Activated CD4-positive, alpha-beta T cell treated with anti-CD3 and anti-CD28 coated beads, Interleukin-2, amount 10 ng/mL, durations not matched to agents 7 days and 5 days (primary cell): ENCODE results near the gene DMRT2. TPM values are rescaled to one million over a fixed set of nuclear protein-coding genes. Genes with fewer than 3 reads are reported as not detected.

Experiments
- CTCF ChIA-PET: fragments of 350-600 bp; sonication (Branson Sonifier 250); formaldehyde crosslinking; loops from one replicate; lab custom pipeline; 2021; ENCODE audit warnings: antibody characterized with exemption; lab: Charles Lee
- POLR2A ChIA-PET: fragments of 350-600 bp; sonication (Branson Sonifier 250); formaldehyde crosslinking; loops from one replicate; lab custom pipeline; 2021; ENCODE audit warnings: antibody characterized with exemption; lab: Charles Lee
- DNase-seq: peaks from one replicate; pipeline ENCODE4 v3.0.0-alpha.2; 2020
- H3K27ac Mint-ChIP-seq: one replicate; pipeline ENCODE4 v1.8.0; 2021; ENCODE audit warnings: mild to moderate bottlenecking, moderate library complexity, mixed read lengths
- H3K27me3 Mint-ChIP-seq: one replicate; pipeline ENCODE4 v1.8.0; 2021; ENCODE audit warnings: mixed read lengths
- H3K36me3 Mint-ChIP-seq: one replicate; pipeline ENCODE4 v1.8.0; 2021; ENCODE audit warnings: low read depth, mixed read lengths
- H3K4me1 Mint-ChIP-seq: one replicate; pipeline ENCODE4 v1.8.0; 2021; ENCODE audit warnings: mixed read lengths
- H3K4me3 Mint-ChIP-seq: one replicate; pipeline ENCODE4 v1.8.0; 2021; ENCODE audit warnings: mild to moderate bottlenecking, moderate library complexity, mixed read lengths
- H3K9me3 Mint-ChIP-seq: one replicate; pipeline ENCODE4 v1.8.0; 2021; ENCODE audit warnings: mixed read lengths
- total RNA-seq, 2 experiments: library from RNA; stranded (reverse); gene quantifications; one replicate each; pipeline ENCODE4 v1.2.3, GENCODE V29; 2021

DMRT2 gene
- total RNA-seq, 2 experiments from 2014 or later, result not detected

GRCh38 chr9:1083325-1083913 is 33.3 kb downstream of the DMRT2 start:
- no peak for DNase-seq
- H3K4me3 Mint-ChIP-seq, result no peak overlapping the region
- H3K27ac Mint-ChIP-seq, result no peak overlapping the region
- peaks cover 10% of the 10 kb centered on the region for H3K27me3 Mint-ChIP-seq
- no peaks in the 10 kb centered on the region for H3K9me3 Mint-ChIP-seq
- H3K4me1 Mint-ChIP-seq, result no peaks in the 10 kb centered on the region
- CTCF ChIA-PET, result no interaction called here
- no peaks in the 10 kb centered on the region for H3K36me3 Mint-ChIP-seq
- POLR2A ChIA-PET, result no interaction called here

GRCh38 chr9:1085086-1085485 is 34.9 kb downstream of the DMRT2 start:
- no peaks in the 10 kb centered on the region for H3K36me3 Mint-ChIP-seq
- no peaks in the 10 kb centered on the region for H3K4me1 Mint-ChIP-seq
- POLR2A ChIA-PET, result no interaction called here
- CTCF ChIA-PET, result no interaction called here
- no peaks in the 10 kb centered on the region for H3K9me3 Mint-ChIP-seq
- no peak overlapping the region for H3K4me3 Mint-ChIP-seq
- peaks cover 16% of the 10 kb centered on the region for H3K27me3 Mint-ChIP-seq
- DNase-seq, result no peak
- no peak overlapping the region for H3K27ac Mint-ChIP-seq

- POLR2A ChIA-PET, result no interaction called here
- no peaks in the 10 kb centered on the region for H3K4me1 Mint-ChIP-seq
- no peak overlapping the region for H3K4me3 Mint-ChIP-seq
- CTCF ChIA-PET, result no interaction called here
- H3K27me3 Mint-ChIP-seq, result peaks cover 17% of the 10 kb centered on the region
- no peak for DNase-seq
- no peak overlapping the region for H3K27ac Mint-ChIP-seq
- no peaks in the 10 kb centered on the region for H3K36me3 Mint-ChIP-seq
- H3K9me3 Mint-ChIP-seq, result no peaks in the 10 kb centered on the region
These were observed 36.4 kb downstream of the DMRT2 start for GRCh38 chr9:1086517-1086916.

GRCh38 chr9:1087120-1087881 is 37.1 kb downstream of the DMRT2 start:
- Mint-ChIP-seq H3K4me3 (no peak overlapping the region), H3K4me1 (no peaks in the 10 kb centered on the region), H3K9me3 (no peaks in the 10 kb centered on the region), H3K27me3 (peaks cover 16% of the 10 kb centered on the region), H3K36me3 (no peaks in the 10 kb centered on the region), H3K27ac (no peak overlapping the region)
- ChIA-PET POLR2A (no interaction called here), CTCF (no interaction called here)
- no peak for DNase-seq

- no peaks in the 10 kb centered on the region for H3K9me3 Mint-ChIP-seq
- ChIA-PET CTCF (interaction anchor here (0.7 kb wide), 1 partner anchor 241 kb away, joined by 3 read pairs; no protein-coding TSS in a partner anchor), POLR2A (interaction anchor here (0.6 kb wide), 1 partner anchor 84 kb away, joined by 3 read pairs; no protein-coding TSS in a partner anchor)
- H3K27me3 Mint-ChIP-seq, result peaks cover 2% of the 10 kb centered on the region
- no peaks in the 10 kb centered on the region for H3K4me1 Mint-ChIP-seq
- H3K27ac Mint-ChIP-seq, result no peak overlapping the region
- no peak overlapping the region for H3K4me3 Mint-ChIP-seq
- DNase-seq, result no peak
- no peaks in the 10 kb centered on the region for H3K36me3 Mint-ChIP-seq
These were observed 44.6 kb downstream of the DMRT2 start for GRCh38 chr9:1094749-1095148.

GRCh38 chr9:1096155-1096964 is 46.2 kb downstream of the DMRT2 start:
- CTCF ChIA-PET, result no interaction called here
- Mint-ChIP-seq H3K27me3 (peaks cover 5% of the 10 kb centered on the region), H3K36me3 (no peaks in the 10 kb centered on the region), H3K4me3 (no peak overlapping the region), H3K27ac (no peak overlapping the region), H3K4me1 (no peaks in the 10 kb centered on the region), H3K9me3 (no peaks in the 10 kb centered on the region)
- no peak for DNase-seq
- POLR2A ChIA-PET, result no interaction called here

- no peak for DNase-seq
- no peaks in the 10 kb centered on the region for H3K4me1 Mint-ChIP-seq
- ChIA-PET CTCF (no interaction called here), POLR2A (no interaction called here)
- no peak overlapping the region for H3K4me3 Mint-ChIP-seq
- H3K9me3 Mint-ChIP-seq, result no peaks in the 10 kb centered on the region
- peaks cover 11% of the 10 kb centered on the region for H3K27me3 Mint-ChIP-seq
- H3K36me3 Mint-ChIP-seq, result no peaks in the 10 kb centered on the region
- no peak overlapping the region for H3K27ac Mint-ChIP-seq
These were observed 48.4 kb downstream of the DMRT2 start for GRCh38 chr9:1098551-1098950.

GRCh38 chr9:1100201-1100600 is 50.0 kb downstream of the DMRT2 start:
- CTCF ChIA-PET, result no interaction called here
- POLR2A ChIA-PET, result no interaction called here
- H3K36me3 Mint-ChIP-seq, result no peaks in the 10 kb centered on the region
- peaks cover 11% of the 10 kb centered on the region for H3K27me3 Mint-ChIP-seq
- no peaks in the 10 kb centered on the region for H3K4me1 Mint-ChIP-seq
- H3K4me3 Mint-ChIP-seq, result no peak overlapping the region
- H3K9me3 Mint-ChIP-seq, result no peaks in the 10 kb centered on the region
- no peak for DNase-seq
- H3K27ac Mint-ChIP-seq, result no peak overlapping the region

GRCh38 chr9:1100945-1101344 is 50.8 kb downstream of the DMRT2 start:
- DNase-seq, result no peak
- Mint-ChIP-seq H3K27me3 (peaks cover 11% of the 10 kb centered on the region), H3K36me3 (no peaks in the 10 kb centered on the region), H3K4me1 (no peaks in the 10 kb centered on the region), H3K4me3 (no peak overlapping the region), H3K9me3 (no peaks in the 10 kb centered on the region), H3K27ac (no peak overlapping the region)
- ChIA-PET POLR2A (no interaction called here), CTCF (no interaction called here)

GRCh38 chr9:1101846-1102641 is 51.9 kb downstream of the DMRT2 start:
- CTCF ChIA-PET, result no interaction called here
- Mint-ChIP-seq H3K36me3 (no peaks in the 10 kb centered on the region), H3K4me1 (no peaks in the 10 kb centered on the region), H3K4me3 (no peak overlapping the region), H3K27ac (no peak overlapping the region), H3K27me3 (peaks cover 14% of the 10 kb centered on the region), H3K9me3 (no peaks in the 10 kb centered on the region)
- no peak for DNase-seq
- POLR2A ChIA-PET, result no interaction called here

- H3K36me3 Mint-ChIP-seq, result no peaks in the 10 kb centered on the region
- POLR2A ChIA-PET, result no interaction called here
- no peak overlapping the region for H3K27ac Mint-ChIP-seq
- DNase-seq, result no peak
- CTCF ChIA-PET, result no interaction called here
- H3K4me3 Mint-ChIP-seq, result no peak overlapping the region
- H3K27me3 Mint-ChIP-seq, result peaks cover 14% of the 10 kb centered on the region
- no peaks in the 10 kb centered on the region for H3K4me1 Mint-ChIP-seq
- peaks cover 1% of the 10 kb centered on the region for H3K9me3 Mint-ChIP-seq
These were observed 52.4 kb downstream of the DMRT2 start for GRCh38 chr9:1102642-1102970.
